ENCODE results near the gene PSMD4.
"Not testable (repeated sequence)": the region's sequence is repeated elsewhere in the genome, so short reads cannot be mapped to it uniquely, and the experiment has no call there.

PSMD4 gene

DNA sequence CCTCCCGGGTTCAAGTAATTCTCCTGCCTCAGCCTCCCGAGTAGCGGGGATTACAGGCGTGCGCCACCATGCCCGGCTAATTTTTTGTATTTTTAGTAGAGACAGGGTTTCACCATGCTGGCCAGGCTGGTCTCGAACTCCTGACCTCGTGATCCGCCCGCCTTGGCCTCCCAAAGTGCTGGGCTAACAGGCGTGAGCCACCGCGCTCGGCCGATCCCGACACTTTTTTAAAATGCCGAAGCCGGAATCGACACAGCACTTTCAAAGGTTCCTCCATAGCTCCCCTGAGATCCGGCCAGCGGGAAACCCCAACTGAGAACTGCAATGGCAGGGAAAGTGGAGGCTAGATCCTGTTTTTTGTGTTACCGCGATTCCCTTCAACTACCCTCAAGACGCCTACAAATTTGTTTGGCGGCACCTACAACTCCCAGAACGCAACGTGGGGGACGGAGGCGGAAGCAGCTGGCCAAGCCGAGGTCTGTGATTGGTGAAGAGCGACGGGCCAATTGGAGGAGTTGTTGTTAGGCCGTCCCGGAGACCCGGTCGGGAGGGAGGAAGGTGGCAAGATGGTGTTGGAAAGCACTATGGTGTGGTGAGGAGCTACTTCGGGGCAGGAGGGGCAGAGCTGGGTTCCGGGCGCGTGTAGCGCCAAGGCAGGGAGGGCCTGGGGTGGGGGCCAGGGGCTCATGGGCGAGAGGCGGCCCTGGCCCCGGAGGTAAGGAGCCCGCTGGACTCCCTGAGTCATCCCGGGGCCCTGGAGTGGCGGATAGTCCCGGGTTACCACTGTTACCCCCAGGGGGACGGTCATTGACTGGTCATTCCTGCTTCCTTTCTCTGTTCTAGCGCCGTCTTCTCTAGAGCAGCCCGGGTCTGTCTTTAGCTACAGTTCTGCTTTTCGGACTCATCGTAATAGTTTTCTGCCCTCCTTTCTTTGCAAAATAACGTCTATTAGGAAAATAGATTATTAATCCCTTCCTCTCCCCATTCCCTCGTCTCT lies at the start of gene PSMD4:
Gene PSMD4 (plus strand): TSS at position 518 of the 997 bp plus-strand sequence. CDS start 49 bp downstream, at position 567.
- DNase-seq: peak; percentile 94

DNA sequence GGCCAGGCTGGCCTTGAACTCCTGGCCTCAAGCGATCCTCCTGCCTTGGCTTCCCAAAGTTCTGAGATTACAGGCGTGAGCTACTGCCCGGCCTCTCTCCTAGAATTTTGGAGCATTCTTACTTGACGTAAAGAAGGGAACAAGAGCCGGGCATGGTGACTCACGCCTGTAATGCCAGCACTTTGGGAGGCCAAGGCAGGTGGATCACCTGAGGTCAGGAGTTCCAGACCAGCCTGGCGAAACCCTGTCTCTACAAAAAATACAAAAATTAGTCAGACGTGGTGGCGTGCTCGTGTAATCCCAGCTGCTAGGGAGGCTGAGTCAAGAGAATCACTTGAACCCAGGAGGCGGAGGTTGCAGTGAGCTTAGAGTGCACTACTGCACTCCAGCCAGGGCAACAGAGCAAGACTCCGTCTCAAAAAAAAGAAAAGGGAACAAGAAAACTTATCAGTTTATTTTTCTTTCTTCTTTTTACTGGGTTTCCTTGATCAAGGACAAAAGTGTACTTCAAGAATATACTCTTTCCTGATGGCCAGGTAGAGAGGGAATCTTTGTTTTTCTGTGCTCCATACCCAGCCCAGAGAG lies 49.1 kb upstream of the PSMD4 start:
- DNase-seq: not testable (repeated sequence)

DNA sequence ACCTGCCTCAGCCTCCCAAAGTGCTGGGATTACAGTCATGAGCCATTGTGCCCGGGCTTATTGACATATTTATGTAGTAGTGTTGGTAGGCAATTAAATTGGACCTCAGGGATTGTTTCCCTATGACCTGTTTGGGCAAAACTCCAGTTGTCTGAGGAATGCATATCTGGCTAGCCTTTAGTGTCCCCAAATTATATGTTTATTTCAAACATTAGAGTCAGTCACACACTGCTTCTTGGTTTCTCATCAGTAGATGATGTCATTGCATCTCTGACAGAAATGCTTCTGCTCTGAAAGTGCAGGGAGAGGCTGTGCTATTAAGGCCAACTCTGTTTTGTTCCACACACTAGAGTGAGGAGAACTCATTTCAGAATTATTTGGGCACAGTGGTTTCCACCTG lies 43.7 kb upstream of the PSMD4 start:
- no peak for DNase-seq

DNA sequence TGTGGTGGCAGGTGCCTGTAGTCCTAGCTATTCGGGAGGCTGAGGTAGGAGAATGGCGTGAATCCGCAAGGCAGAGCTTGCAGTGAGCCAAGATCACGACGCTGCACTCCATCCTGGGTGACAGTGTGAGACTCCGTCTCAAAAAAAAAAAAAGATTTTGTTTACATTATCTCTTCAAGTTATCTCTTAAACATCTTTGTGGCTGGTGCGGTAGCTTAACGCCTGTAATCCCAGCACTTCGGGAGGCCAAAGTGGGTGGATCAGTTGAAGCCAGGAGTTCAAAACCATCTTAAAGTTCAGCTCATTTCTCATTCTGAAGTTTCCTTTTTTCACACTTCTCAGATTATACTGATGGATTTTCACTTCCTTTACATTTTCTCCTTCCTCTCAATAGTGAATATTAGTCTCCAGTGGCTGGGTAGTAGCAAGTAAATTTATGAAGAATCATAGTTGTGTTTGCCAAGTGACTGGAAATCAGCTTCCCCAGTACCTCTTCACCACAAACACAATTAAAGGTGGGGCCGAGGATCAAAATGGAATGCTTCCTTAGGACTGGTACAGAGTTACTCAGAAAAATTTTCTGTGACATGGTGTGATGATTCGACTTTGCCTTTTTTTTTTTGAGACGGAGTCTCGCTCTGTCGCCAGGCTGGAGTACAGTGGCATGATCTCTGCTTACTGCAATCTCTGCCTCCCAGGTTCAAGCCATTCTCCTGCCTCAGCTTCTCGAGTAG lies 42.4 kb upstream of the PSMD4 start:
- peak; percentile 5 for DNase-seq

- DNase-seq: no peak
Observed at GRCh38 chr1:151213560-151213959, 41.0 kb upstream of the PSMD4 start.

- DNase-seq: no peak
Observed at GRCh38 chr1:151221616-151222015, 32.9 kb upstream of the PSMD4 start.

GRCh38 chr1:151222130-151222529 lies 32.4 kb upstream of the PSMD4 start:
- DNase-seq: no peak

- no peak for DNase-seq
Observed at GRCh38 chr1:151235235-151235634, 19.3 kb upstream of the PSMD4 start.

- no peak for DNase-seq
Observed at GRCh38 chr1:151237678-151238466, 16.7 kb upstream of the PSMD4 start.

DNA sequence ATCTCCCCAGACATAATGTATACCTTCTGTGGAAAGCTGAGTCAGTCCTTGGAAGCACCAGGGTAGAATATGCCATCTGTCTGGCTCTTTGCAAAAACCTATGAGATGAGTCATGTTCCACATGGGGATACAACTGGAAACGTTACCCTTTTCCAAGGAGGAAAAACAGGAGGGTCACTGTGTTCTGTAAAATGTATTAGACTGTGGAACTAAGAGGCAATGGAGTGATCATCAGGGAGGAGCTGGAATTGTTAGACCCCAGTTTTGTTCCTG lies 16.1 kb upstream of the PSMD4 start:
- no peak for DNase-seq

DNA sequence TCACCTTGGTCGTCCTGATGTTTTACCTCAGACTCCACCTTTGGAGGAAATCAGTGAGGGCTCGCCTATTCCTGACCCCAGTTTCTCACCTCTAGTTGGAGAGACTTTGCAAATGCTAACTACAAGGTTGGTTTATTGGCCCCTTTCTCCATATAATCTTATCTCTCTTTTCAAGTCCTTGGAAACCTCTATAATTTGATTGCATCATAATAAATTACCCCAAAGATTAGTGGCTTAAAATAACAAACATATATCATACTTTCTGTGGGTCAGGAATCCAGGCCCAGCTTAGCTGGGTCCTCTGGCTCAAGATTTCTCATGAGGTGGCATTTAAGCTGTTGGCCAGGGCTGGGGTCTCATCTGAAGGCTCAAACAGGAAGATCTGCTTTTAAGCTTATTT lies 12.1 kb upstream of the PSMD4 start:
- DNase-seq: no peak

GRCh38 chr1:151243683-151244216 lies 10.8 kb upstream of the PSMD4 start:
- no peak for DNase-seq

DNA sequence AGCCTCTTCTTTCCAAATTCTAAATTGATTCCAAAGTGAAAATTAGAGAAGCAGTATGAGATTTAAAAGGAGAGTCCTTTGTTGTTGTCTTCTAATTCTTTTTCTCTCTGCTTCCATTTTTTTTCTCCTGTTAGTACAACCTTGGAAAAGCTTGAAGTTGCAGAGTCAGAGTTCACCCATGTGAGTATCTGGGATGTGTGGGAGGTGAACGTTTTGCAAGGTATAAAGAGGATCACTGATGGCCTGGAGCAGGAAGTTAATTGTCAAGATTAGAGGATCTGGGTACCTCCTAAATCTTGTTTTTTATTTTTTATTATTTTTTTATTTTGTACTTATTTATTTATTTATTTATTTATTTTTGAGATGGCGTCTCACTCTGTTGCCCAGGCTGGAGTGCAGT lies 7.7 kb upstream of the PSMD4 start:
- DNase-seq: no peak

GRCh38 chr1:151251656-151252470 lies 2.7 kb upstream of the PSMD4 start:
- DNase-seq: peak; percentile 75

GRCh38 chr1:151255381-151255780 lies 847 bp downstream of the PSMD4 start:
- no peak for DNase-seq

- no peak for DNase-seq
Observed at GRCh38 chr1:151259351-151259750, 4.8 kb downstream of the PSMD4 start.

DNA sequence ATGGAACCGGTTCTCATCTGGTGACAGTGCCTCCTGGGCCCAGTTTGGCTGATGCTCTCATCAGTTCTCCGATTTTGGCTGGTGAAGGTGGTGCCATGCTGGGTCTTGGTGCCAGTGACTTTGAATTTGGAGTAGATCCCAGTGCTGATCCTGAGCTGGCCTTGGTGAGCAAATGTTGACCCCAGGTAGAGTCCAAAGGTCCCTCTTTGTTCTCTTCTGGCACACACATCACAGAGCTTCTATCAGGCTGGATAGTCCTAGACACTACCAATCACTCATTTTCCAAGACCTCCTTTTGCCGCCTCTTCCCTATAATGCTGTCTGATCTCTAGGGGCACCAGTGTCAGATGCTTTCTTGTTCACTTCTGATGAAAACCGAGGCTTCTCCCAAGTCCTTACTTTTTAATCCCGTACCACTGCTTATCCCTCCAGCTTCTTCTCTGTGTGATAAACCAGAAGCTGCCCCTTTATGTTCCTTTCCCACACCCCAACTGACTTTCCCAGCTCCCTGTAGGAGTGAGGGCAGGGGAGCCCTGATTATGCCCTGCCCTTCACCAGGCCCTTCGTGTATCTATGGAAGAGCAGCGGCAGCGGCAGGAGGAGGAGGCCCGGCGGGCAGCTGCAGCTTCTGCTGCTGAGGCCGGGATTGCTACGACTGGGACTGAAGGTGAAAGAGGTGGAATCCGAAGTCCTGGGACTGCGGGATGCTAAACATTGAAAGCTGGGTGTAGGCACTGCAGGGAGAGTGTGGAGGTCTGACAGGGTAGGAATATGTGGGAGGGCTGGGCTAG lies 11.1 kb downstream of the PSMD4 start:
- DNase-seq: no peak

DNA sequence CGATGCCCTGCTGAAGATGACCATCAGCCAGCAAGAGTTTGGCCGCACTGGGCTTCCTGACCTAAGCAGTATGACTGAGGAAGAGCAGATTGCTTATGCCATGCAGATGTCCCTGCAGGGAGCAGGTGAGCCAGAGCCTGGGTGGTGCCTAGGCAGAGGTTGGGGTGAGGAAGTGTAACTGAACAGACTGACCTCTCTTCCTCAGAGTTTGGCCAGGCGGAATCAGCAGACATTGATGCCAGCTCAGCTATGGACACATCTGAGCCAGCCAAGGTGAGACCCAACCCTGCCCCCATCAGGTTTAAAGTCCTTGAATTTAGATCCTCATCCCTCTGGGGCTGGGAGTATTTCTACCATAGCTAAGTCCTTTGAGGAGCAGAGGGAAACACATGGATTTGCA lies 11.8 kb downstream of the PSMD4 start:
- DNase-seq: no peak

DNA sequence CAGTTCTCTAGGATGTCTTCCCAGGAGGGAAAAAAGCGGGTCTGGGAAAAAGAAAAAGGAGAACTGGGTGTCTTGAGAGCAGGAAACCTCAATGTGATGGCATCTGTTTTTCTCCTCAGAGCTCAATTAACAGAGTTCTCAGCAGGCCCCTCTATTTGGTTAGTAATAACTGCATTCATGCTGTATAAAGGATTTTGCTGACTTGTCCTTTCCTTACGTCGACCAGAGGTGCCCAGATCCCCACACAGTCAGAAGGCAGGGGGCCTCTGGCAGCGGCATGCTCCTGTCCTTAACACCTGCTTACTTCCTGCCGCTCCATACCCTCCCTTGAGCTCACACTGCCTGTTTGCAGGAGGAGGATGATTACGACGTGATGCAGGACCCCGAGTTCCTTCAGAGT lies 12.3 kb downstream of the PSMD4 start:
- DNase-seq: no peak

GRCh38 chr1:151267760-151268159 lies 13.2 kb downstream of the PSMD4 start:
- DNase-seq: no peak

- no peak for DNase-seq
Observed at GRCh38 chr1:151273924-151274466, 19.5 kb downstream of the PSMD4 start.

Measured in CD4-positive, alpha-beta T cell treated with Interleukin-6 for 4 hours (primary cell).